ENCODE results near the gene HEXIM2. TPM values are rescaled to one million over a fixed set of nuclear protein-coding genes. Genes with fewer than 3 reads are reported as not detected.
A peak's percentile ranks its signal among the peaks of the same experiment; 100 is the strongest.

The HEXIM2 gene
- total and polyA plus RNA-seq, 2 of the 13 experiments (the other 11 are each of a cell fraction or from before 2014, with no cell fraction given): 27.1 to 32.4 TPM

DNA sequence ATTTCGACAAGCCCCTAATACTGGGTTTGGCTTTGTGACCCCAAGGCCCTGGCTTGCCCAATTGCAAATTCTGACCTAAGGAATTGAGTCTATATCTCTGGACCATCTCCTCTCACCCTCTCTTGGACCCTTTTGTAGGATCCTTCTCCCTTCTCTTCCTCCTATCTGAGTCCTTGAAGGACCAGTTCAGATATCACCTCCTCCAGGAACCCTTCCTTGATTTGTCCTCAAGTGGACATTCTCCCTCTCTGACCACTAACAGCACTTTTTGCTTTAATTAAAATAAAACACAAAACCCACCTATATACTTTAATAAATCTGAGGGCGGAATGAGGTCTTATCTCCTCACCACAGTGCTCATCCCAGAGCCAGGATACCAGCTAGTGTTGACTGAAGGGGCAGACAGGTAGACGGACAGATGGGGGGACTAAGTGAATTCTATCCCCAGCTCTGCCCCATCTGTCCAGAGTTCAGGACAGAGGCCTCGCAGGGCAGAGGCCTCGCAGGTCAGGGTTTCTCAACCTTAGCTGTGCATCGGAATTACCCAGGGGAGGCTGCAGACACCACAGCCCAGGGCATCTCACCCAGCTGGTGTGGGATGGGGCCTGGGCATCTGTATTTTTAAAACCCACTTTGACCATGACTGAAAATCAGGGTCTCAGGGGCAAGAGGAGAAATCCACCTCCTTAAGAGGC is 38.5 kb upstream of the HEXIM2 start (continued):
- 0 out of 2 replicates have a peak, but pooled peaks have one; percentile 17 for TF ChIP-seq ZBTB7A (CRISPR knock-in tag; IDR thresholded peaks at IDR 0.05)
- TF ChIP-seq SRY (CRISPR knock-in tag; IDR thresholded peaks at IDR 0.05): no peak
- TF ChIP-seq, protein P1, sequence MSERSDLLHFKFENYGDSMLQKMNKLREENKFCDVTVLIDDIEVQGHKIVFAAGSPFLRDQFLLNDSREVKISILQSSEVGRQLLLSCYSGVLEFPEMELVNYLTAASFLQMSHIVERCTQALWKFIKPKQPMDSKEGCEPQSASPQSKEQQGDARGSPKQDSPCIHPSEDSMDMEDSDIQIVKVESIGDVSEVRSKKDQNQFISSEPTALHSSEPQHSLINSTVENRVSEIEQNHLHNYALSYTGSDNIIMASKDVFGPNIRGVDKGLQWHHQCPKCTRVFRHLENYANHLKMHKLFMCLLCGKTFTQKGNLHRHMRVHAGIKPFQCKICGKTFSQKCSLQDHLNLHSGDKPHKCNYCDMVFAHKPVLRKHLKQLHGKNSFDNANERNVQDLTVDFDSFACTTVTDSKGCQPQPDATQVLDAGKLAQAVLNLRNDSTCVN (CRISPR knock-in tag; IDR thresholded peaks at IDR 0.05; ENCODE audit: borderline replicate concordance): 0 out of 2 replicates have a peak, but pooled peaks have one; percentile 5
- peak; percentile 15; the same call in 1 of the 2 replicates for TF ChIP-seq RXRA (CRISPR knock-in tag; IDR thresholded peaks at IDR 0.05)
- TF ChIP-seq ZSCAN12 (CRISPR knock-in tag; IDR thresholded peaks at IDR 0.05): no peak
- TF ChIP-seq THAP11 (CRISPR knock-in tag; IDR thresholded peaks at IDR 0.05): no peak
- TF ChIP-seq ZNF678 (CRISPR knock-in tag; IDR thresholded peaks at IDR 0.05): no peak
- TF ChIP-seq JUNB (CRISPR knock-in tag; IDR thresholded peaks at IDR 0.05; ENCODE audit: borderline replicate concordance): no peak
- TF ChIP-seq ZNF737 (CRISPR knock-in tag; IDR thresholded peaks at IDR 0.05; ENCODE audit: borderline replicate concordance): no peak
- no peak for TF ChIP-seq FOXA1 (IDR thresholded peaks at IDR 0.05)
- no peak for TF ChIP-seq FOXA1 (CRISPR knock-in tag; IDR thresholded peaks at IDR 0.05)
- TF ChIP-seq ZNF747 (CRISPR knock-in tag; IDR thresholded peaks at IDR 0.05; ENCODE audit: borderline replicate concordance): no peak
- peak; percentile 62; the same call in 1 of the 2 replicates for TF ChIP-seq CEBPG (CRISPR knock-in tag; IDR thresholded peaks at IDR 0.05)
- no peak for TF ChIP-seq AGO1 (IDR thresholded peaks at IDR 0.05; ENCODE audit: low read depth, low read length, poor library complexity, severe bottlenecking)
- TF ChIP-seq RFX5 (IDR thresholded peaks at IDR 0.05; ENCODE audit: low read depth, low read length): no peak
- no peak for TF ChIP-seq ZZZ3 (CRISPR knock-in tag; IDR thresholded peaks at IDR 0.05; ENCODE audit: borderline replicate concordance)
- TF ChIP-seq ZNF792 (CRISPR knock-in tag; IDR thresholded peaks at IDR 0.05): no peak
- no peak for TF ChIP-seq HMGA1 (CRISPR knock-in tag; conservative IDR thresholded peaks at IDR 0.05)
- TF ChIP-seq GTF2F1 (IDR thresholded peaks at IDR 0.05; ENCODE audit: low read length): no peak
- no peak for TF ChIP-seq ZNF790 (CRISPR knock-in tag; IDR thresholded peaks at IDR 0.05; ENCODE audit: borderline replicate concordance)
- TF ChIP-seq, protein P2, sequence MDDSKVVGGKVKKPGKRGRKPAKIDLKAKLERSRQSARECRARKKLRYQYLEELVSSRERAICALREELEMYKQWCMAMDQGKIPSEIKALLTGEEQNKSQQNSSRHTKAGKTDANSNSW (CRISPR knock-in tag; IDR thresholded peaks at IDR 0.05; ENCODE audit: borderline replicate concordance): no peak
- TF ChIP-seq NFYC (CRISPR knock-in tag; IDR thresholded peaks at IDR 0.05): no peak
- no peak for TF ChIP-seq NFKBIZ (CRISPR knock-in tag; IDR thresholded peaks at IDR 0.05)
- TF ChIP-seq MZF1 (CRISPR knock-in tag; IDR thresholded peaks at IDR 0.05; ENCODE audit: borderline replicate concordance): no peak
- no peak for TF ChIP-seq CCDC6 (CRISPR knock-in tag; IDR thresholded peaks at IDR 0.05)
- peak; percentile 85 for TF ChIP-seq NR2F2 (IDR thresholded peaks at IDR 0.05; ENCODE audit: borderline replicate concordance, low read depth)
- TF ChIP-seq STAT5B (CRISPR knock-in tag; IDR thresholded peaks at IDR 0.05): no peak
- no peak for TF ChIP-seq TBL1XR1 (IDR thresholded peaks at IDR 0.05; ENCODE audit: borderline replicate concordance, low read length, partially characterized antibody)
- no peak for TF ChIP-seq IKZF1 (IDR thresholded peaks at IDR 0.05)
- TF ChIP-seq, protein P3, sequence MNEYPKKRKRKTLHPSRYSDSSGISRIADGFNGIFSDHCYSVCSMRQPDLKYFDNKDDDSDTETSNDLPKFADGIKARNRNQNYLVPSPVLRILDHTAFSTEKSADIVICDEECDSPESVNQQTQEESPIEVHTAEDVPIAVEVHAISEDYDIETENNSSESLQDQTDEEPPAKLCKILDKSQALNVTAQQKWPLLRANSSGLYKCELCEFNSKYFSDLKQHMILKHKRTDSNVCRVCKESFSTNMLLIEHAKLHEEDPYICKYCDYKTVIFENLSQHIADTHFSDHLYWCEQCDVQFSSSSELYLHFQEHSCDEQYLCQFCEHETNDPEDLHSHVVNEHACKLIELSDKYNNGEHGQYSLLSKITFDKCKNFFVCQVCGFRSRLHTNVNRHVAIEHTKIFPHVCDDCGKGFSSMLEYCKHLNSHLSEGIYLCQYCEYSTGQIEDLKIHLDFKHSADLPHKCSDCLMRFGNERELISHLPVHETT (CRISPR knock-in tag; conservative IDR thresholded peaks at IDR 0.05): no peak
- no peak for TF ChIP-seq ZNF607 (CRISPR knock-in tag; IDR thresholded peaks at IDR 0.05; ENCODE audit: borderline replicate concordance)
